ENCODE results near the gene MS4A13.
"Not testable (repeated sequence)": the region's sequence is repeated elsewhere in the genome, so short reads cannot be mapped to it uniquely, and the experiment has no call there.

DNA sequence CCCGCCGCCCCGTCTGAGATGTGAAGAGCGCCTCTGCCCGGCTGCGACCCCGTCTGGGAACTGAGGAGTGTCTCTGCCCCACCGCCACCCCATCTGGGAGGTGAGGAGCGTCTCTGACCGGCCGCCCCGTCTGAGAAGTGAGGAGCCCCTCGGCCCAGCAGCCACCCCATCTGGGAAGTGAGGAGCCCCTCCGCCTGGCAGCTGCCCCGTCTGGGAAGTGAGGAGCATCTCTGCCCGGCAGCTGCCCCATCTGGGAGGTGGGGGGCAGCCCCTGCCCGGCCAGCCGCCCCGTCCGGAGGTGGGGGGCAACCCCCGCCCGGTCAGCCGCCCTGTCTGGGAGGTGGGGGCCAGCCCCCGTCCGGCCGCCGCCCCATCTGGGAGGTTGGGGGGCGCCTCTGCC is 5.0 kb upstream of the MS4A13 start:
- TF ChIP-seq, protein P1, sequence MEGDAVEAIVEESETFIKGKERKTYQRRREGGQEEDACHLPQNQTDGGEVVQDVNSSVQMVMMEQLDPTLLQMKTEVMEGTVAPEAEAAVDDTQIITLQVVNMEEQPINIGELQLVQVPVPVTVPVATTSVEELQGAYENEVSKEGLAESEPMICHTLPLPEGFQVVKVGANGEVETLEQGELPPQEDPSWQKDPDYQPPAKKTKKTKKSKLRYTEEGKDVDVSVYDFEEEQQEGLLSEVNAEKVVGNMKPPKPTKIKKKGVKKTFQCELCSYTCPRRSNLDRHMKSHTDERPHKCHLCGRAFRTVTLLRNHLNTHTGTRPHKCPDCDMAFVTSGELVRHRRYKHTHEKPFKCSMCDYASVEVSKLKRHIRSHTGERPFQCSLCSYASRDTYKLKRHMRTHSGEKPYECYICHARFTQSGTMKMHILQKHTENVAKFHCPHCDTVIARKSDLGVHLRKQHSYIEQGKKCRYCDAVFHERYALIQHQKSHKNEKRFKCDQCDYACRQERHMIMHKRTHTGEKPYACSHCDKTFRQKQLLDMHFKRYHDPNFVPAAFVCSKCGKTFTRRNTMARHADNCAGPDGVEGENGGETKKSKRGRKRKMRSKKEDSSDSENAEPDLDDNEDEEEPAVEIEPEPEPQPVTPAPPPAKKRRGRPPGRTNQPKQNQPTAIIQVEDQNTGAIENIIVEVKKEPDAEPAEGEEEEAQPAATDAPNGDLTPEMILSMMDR (conservative IDR thresholded peaks at IDR 0.05; ENCODE audit: low read length): not testable (repeated sequence)
- TF ChIP-seq EZH2phosphoT487 (IDR thresholded peaks at IDR 0.05; ENCODE audit: borderline replicate concordance): not testable (repeated sequence)

Data from Loucy (cell line).